ENCODE results near the gene TEX11. TPM values are rescaled to one million over a fixed set of nuclear protein-coding genes. Genes with fewer than 3 reads are reported as not detected.
A peak's percentile ranks its signal among the peaks of the same experiment; 100 is the strongest.

The TEX11 gene
- total RNA-seq, 1 experiment from 2014 or later, result not detected

GRCh38 chrX:70485466-70485865 is 423.0 kb downstream of the TEX11 start:
- Histone ChIP-seq H4K20me1 (ENCODE audit: insufficient read depth) (peaks cover 6% of the 10 kb centered on the region; the same call in 1 of the 2 replicates), H3K9me3 (ENCODE audit: insufficient read depth, low read depth) (no peaks in the 10 kb centered on the region), H3K27ac (no peak overlapping the region), H2AFZ (no peak overlapping the region), H3K4me3 (no peak overlapping the region), H3F3A (ENCODE audit: insufficient read depth, low read depth) (no peaks in the 10 kb centered on the region), H3K27me3 (ENCODE audit: insufficient read depth, low read depth) (no peaks in the 10 kb centered on the region), H3K36me3 (ENCODE audit: low read depth) (peaks cover 3% of the 10 kb centered on the region; the same call in 1 of the 2 replicates), H3K79me2 (ENCODE audit: low read depth) (peaks cover 13% of the 10 kb centered on the region; the same call in 1 of the 2 replicates), H3K4me1 (replicated peaks; ENCODE audit: insufficient read depth) (peaks cover under 1% of the 10 kb centered on the region; the same call in 1 of the 2 replicates), H3K4me2 (0 out of 2 replicates have a peak overlapping the region, but pooled peaks have one; percentile 7), H3K9me2 (ENCODE audit: insufficient read depth) (no peaks in the 10 kb centered on the region)
- TF ChIP-seq EZH2 (IDR thresholded peaks at IDR 0.05; ENCODE audit: low read depth) (no peak), CTCF (conservative IDR thresholded peaks at IDR 0.05) (no peak)
- BruUV-seq (replicated peaks), result no TSS peak
- intact Hi-C loops (cut with micrococcal nuclease; ENCODE audit: unreplicated experiment), result no loop called here
- peak in 1 of 2 experiments; percentile 38 for DNase-seq
- ChIA-PET POLR2A (ENCODE audit: unreplicated experiment) (no interaction called here), CTCF (no interaction called here)

GRCh38 chrX:70482300-70482699 is 426.2 kb downstream of the TEX11 start:
- Histone ChIP-seq H2AFZ (no peak overlapping the region), H3K27me3 (ENCODE audit: insufficient read depth, low read depth) (no peaks in the 10 kb centered on the region), H3K9me2 (ENCODE audit: insufficient read depth) (no peaks in the 10 kb centered on the region), H4K20me1 (ENCODE audit: insufficient read depth) (peaks cover 13% of the 10 kb centered on the region; the same call in 1 of the 2 replicates), H3K4me1 (replicated peaks; ENCODE audit: insufficient read depth) (peaks cover 32% of the 10 kb centered on the region), H3K9me3 (ENCODE audit: insufficient read depth, low read depth) (no peaks in the 10 kb centered on the region), H3K36me3 (ENCODE audit: low read depth) (peaks cover 3% of the 10 kb centered on the region; the same call in 1 of the 2 replicates), H3K27ac (no peak overlapping the region), H3K79me2 (ENCODE audit: low read depth) (peaks cover 41% of the 10 kb centered on the region), H3K4me3 (no peak overlapping the region), H3K4me2 (no peak overlapping the region), H3F3A (ENCODE audit: insufficient read depth, low read depth) (peaks cover 25% of the 10 kb centered on the region; the same call in 1 of the 2 replicates)
- POLR2A ChIA-PET (ENCODE audit: unreplicated experiment), result no interaction called here
- CTCF ChIA-PET, result interaction anchor here (0.7 kb wide), 1 partner anchor 47 kb away, joined by 4 read pairs; no protein-coding TSS in a partner anchor
- intact Hi-C loops (cut with micrococcal nuclease; ENCODE audit: unreplicated experiment), result no loop called here
- BruUV-seq (replicated peaks), result no TSS peak
- no peak for TF ChIP-seq EZH2 (IDR thresholded peaks at IDR 0.05; ENCODE audit: low read depth)
- TF ChIP-seq CTCF (conservative IDR thresholded peaks at IDR 0.05), result no peak
- DNase-seq, result no peak

- no peak overlapping the region for H3K4me2 ChIP-seq
- peaks cover 38% of the 10 kb centered on the region for H3K4me1 ChIP-seq (replicated peaks; ENCODE audit: insufficient read depth)
- H3K27ac ChIP-seq, result no peak overlapping the region
- ChIA-PET CTCF (interaction anchor here (0.7 kb wide), 1 partner anchor 47 kb away, joined by 4 read pairs; no protein-coding TSS in a partner anchor), POLR2A (ENCODE audit: unreplicated experiment) (no interaction called here)
- peaks cover 13% of the 10 kb centered on the region; the same call in 1 of the 2 replicates for H4K20me1 ChIP-seq (ENCODE audit: insufficient read depth)
- TF ChIP-seq CTCF (conservative IDR thresholded peaks at IDR 0.05) (no peak), EZH2 (IDR thresholded peaks at IDR 0.05; ENCODE audit: low read depth) (no peak)
- intact Hi-C loops (cut with micrococcal nuclease; ENCODE audit: unreplicated experiment), result no loop called here
- H2AFZ ChIP-seq, result no peak overlapping the region
- H3K4me3 ChIP-seq, result no peak overlapping the region
- no peaks in the 10 kb centered on the region for H3K27me3 ChIP-seq (ENCODE audit: insufficient read depth, low read depth)
- H3K9me3 ChIP-seq (ENCODE audit: insufficient read depth, low read depth), result no peaks in the 10 kb centered on the region
- peaks cover 3% of the 10 kb centered on the region; the same call in 1 of the 2 replicates for H3K36me3 ChIP-seq (ENCODE audit: low read depth)
- no peaks in the 10 kb centered on the region for H3K9me2 ChIP-seq (ENCODE audit: insufficient read depth)
- H3F3A ChIP-seq (ENCODE audit: insufficient read depth, low read depth), result peaks cover 32% of the 10 kb centered on the region; the same call in 1 of the 2 replicates
- DNase-seq, result no peak
- no TSS peak for BruUV-seq (replicated peaks)
- H3K79me2 ChIP-seq (ENCODE audit: low read depth), result peaks cover 41% of the 10 kb centered on the region
Measured at GRCh38 chrX:70481471-70482270, 426.8 kb downstream of the TEX11 start.
